Stimulated activated CD4-positive, alpha-beta T cell treated with anti-CD3 and anti-CD28 coated beads, TNF-alpha, amount 100 ng/mL, for 48 hours (primary cell): ENCODE measurements around the gene PEAR1.

Source experiments
- DNase-seq, 3 donors: peaks; one replicate each; pipeline ENCODE4 v3.0.0-alpha.2; 2020; ENCODE audit warnings: low read depth in 3 of 3

Gene PEAR1

DNA sequence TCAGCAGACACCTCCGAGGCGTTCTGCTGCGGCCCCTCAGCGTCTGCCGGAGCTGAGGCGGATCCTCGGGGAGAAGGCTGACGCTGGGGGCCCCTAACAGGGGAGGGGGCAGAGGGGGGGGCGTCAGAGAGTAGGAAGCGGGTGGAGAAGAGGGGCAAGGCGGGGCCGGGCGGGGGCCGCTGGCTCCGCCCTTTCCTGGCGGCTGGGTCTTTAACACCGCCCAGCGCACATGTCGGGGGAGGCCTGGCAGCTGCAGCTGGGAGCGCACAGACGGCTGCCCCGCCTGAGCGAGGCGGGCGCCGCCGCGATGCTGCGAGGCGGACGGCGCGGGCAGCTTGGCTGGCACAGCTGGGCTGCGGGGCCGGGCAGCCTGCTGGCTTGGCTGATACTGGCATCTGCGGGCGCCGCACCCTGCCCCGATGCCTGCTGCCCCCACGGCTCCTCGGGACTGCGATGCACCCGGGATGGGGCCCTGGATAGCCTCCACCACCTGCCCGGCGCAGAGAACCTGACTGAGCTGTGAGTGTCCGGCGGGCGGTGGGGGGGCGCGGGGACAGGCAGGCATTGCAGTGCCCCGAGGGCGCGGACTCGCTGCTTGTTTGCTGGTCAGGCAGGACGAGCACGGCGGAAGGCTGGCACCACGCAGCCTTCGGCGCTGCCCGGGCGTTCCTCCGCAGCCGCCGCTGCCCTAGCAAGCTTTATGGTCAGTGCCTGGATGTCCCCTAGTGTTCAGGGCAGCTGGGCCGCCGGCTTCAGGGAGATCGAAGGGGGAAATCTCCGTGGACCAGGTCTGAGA lies 32.7 kb upstream of the PEAR1 start, which contains the start of gene NTRK1:
TSS of gene NTRK1 (plus strand) at position 238 of the 796 bp plus-strand sequence. CDS start at position 308, 70 bp downstream.
- no peak for DNase-seq

- DNase-seq: no peak
Measured at GRCh38 chr1:156862584-156862983, 30.9 kb upstream of the PEAR1 start.

- DNase-seq: peak in 1 of 3 donors; percentile 29
Measured at GRCh38 chr1:156862997-156863599, 30.4 kb upstream of the PEAR1 start.

DNA sequence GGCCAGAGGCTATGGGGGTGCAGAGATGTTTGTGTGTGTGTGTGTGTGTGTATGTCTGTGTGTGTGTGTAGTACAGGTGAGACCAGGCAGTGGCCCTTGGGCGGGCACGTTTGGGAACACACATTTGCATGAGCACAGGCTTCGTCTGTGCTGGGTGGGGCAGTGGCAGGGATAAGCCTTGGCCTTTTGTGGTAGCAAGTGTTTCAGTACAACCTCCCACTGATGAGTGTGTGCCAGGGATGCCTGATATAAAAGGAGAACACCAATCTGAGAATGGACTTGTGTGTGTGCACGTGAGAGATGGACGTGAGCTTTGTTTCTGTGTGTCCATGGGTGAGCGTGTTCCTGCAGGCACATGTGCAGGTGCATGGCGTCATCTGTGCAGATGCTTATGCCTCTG lies 29.9 kb upstream of the PEAR1 start:
- no peak for DNase-seq

DNA sequence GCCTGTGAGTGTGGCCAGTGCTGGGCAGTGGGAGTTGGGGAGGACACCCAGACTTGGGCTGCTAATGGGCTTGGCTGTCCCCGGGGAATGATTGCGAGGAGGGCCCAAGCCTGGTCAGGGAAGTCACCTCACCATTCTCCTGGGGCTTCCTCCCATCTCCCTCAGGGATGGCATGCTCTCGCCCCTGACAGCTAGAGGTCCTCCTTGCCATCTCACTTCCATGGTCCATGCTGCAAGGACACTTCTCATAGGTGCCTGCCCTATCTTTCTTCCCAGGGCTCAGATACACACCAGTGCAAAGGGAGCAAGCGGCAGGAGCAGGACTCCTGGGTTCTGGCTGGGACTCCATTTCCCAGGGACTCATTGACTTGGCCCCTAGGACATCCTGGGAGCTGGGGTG lies 28.7 kb upstream of the PEAR1 start:
- DNase-seq: no peak

GRCh38 chr1:156865258-156865657 lies 28.3 kb upstream of the PEAR1 start:
- DNase-seq: no peak

GRCh38 chr1:156865865-156866248 lies 27.7 kb upstream of the PEAR1 start:
- DNase-seq: no peak

- no peak for DNase-seq
Measured at GRCh38 chr1:156866249-156866909, 27.1 kb upstream of the PEAR1 start.

DNA sequence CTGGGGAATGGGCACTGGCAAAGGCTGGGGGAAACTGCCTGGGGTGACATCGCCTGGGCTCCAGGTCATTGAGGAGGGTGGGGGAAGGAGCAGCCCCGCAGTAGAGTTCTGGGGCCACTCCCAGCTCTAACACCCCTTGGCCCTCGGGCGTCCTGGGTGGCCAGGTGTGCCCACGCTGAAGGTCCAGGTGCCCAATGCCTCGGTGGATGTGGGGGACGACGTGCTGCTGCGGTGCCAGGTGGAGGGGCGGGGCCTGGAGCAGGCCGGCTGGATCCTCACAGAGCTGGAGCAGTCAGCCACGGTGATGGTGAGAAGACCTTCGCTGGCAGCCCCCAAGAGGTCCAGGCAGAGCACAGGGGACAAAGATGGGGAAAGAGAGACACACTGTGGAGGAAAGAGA lies 25.2 kb upstream of the PEAR1 start:
- no peak for DNase-seq

- no peak for DNase-seq
Measured at GRCh38 chr1:156869455-156869854, 24.1 kb upstream of the PEAR1 start.

GRCh38 chr1:156873659-156874058 lies 19.9 kb upstream of the PEAR1 start:
- DNase-seq: no peak

DNA sequence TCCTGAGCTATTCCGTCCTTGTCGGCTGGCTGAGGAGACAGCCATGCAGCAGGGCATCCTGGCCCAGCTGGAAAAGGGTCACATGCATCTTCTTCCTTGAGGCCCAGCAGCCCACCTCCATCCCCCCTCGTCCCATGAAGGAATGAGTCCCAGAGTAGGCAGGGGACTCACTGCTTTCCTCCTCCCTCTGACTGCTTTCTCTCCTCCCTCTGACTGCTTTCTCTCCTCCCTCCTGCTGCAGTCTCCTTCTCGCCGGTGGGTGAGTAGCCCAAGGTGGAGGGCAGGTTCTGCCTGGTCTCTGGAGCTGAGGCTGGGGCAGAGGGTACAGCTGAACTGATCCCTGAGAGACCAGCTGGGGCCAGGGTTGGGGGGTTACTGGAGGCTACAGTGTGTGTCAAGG lies 19.4 kb upstream of the PEAR1 start:
- no peak for DNase-seq

DNA sequence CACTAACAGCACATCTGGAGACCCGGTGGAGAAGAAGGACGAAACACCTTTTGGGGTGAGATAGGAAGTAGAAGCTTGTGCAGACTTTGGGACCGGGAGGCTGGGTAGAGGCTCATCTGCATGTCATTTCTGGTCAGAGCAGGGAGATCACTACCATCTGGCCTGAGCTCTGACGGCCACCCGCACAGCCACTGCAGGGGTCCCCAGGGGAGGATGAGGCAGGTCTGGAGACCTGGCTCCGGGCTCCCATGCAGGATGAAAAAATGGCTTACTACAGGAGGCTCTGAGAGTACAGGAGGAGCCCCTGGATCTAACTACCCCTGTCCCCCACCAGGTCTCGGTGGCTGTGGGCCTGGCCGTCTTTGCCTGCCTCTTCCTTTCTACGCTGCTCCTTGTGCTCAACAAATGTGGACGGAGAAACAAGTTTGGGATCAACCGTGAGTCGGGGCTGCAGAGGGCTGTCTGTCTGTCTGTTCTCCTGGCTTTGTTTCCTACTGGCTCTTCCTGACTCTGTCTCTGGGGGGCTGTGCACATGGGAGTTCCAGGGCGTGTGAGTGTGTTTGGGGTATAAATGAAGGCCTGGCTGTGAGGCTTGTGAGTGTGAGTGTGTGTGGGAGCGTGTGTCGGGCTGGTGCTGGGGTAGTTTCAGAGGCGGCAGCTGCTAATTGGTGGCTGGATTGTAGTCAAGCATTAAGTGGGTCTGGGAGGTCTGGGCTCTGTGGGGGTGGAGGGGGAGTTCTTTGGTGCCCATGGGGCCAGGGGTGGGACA lies 18.8 kb upstream of the PEAR1 start:
- DNase-seq: no peak

DNA sequence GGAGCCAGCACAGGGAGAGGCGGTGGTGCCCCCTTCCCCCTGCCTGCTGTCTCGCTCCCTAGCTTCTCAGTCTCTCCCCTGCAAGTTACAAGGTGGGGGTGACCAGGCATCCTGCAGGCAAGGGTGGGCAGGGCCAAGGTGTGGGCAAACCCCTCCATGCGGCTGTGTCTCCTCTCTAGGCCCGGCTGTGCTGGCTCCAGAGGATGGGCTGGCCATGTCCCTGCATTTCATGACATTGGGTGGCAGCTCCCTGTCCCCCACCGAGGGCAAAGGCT lies 18.2 kb upstream of the PEAR1 start:
- DNase-seq: no peak

GRCh38 chr1:156876281-156876680 lies 17.2 kb upstream of the PEAR1 start:
- DNase-seq: no peak

DNA sequence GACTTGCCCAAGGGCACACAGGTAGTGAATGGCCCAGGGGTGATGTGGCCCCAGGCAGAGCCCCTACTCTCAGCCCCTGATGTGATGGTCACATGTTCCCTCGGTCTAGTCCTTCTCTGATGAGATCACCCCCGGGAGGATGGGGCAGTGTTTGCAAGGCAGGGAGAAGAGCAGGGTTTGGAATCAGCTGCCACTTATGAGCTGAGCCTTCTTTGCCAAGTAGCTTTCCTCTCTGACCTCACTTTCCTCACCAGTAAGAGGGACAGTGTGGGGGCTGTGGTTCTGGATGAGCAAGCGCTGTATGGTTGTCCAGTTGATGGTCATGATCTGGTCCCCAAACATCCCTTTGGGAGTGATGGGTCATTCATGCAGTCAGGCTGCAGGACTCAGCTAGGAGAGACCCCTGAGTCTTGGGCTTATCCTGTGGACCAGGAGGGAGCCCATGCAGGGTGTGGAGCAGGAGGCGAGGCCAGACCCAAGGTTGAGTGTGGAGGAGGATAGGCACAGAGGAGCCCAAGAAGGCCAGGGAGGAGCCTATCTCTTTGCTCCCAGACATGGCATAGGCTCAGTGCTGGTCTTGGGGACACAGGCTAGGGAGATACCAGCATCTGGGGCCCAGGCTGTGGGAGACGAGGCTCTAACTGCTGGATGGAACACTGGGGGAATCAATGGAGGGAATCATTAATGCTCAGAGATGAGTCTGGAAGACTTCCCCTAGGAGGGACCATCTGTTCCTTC lies 15.9 kb upstream of the PEAR1 start:
- DNase-seq: no peak

DNA sequence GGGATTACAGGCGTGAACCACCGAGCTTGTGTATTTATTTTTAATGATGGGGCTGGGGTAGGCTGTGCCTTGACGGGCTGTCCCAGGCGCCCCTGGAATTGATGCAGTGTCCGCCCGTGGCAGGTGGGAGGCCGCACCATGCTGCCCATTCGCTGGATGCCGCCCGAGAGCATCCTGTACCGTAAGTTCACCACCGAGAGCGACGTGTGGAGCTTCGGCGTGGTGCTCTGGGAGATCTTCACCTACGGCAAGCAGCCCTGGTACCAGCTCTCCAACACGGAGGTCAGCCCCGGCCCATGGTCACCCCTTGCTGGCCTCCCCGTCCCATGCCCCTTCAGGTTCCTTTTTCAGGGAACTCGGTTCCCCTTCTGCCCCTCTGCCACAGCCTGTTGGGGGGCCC lies 13.6 kb upstream of the PEAR1 start:
- DNase-seq: no peak

- DNase-seq: no peak
Measured at GRCh38 chr1:156880473-156880872, 13.0 kb upstream of the PEAR1 start.

GRCh38 chr1:156881101-156881500 lies 12.4 kb upstream of the PEAR1 start:
- DNase-seq: no peak

GRCh38 chr1:156881663-156882062 lies 11.9 kb upstream of the PEAR1 start:
- no peak for DNase-seq

DNA sequence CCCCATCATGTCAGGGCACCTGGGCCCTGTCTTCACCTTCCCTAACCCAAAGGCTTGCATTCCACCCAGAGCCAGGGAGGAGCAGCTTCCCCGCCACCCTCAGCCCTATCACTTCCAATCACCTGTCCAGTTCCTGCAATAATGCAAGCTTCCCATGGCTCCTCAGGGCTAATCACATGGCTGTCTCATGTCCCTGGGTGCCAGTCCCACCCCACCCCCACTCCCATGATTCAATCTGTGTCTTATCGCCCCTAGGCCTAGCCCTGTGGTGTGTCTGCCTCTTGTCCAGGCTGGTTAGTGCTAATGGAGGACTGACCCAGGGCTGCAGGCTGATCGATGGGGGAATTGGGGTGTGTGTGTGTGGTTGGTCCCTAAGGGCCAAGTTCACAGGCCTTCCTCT lies 11.0 kb upstream of the PEAR1 start:
- no peak for DNase-seq

GRCh38 chr1:156883919-156884318 lies 9.6 kb upstream of the PEAR1 start:
- DNase-seq: no peak
